A549 (cell line): ENCODE results near the gene LLGL2. TPM values are rescaled to one million over a fixed set of nuclear protein-coding genes. Genes with fewer than 3 reads are reported as not detected.
A peak's percentile ranks its signal among the peaks of the same experiment; 100 is the strongest.

Experiments used
- BCL3 ChIP-seq: fragments of >200 bp; sonication (Bioruptor Twin); formaldehyde crosslinking; IDR thresholded peaks from 3 replicates; pipeline ENCODE4 v1.6.1; 2016
- CBX2 ChIP-seq: fragments of 200-600 bp; sonication (generic); IDR thresholded peaks from 2 replicates; pipeline ENCODE4 v1.6.1; 2016; ENCODE audit warnings: low read depth, mild to moderate bottlenecking, borderline replicate concordance
- CBX8 ChIP-seq: fragments of 200-600 bp; sonication (generic); IDR thresholded peaks from 2 replicates; pipeline ENCODE4 v1.6.1; 2016
- CHD2 ChIP-seq: fragments of 150-350 bp; IDR thresholded peaks from 2 replicates; pipeline ENCODE4 v1.6.1; 2014; ENCODE audit warnings: low read length; ENCODE audit not compliant: partially characterized antibody
- CHD4 ChIP-seq: fragments of 200-600 bp; sonication (generic); IDR thresholded peaks from 2 replicates; pipeline ENCODE4 v1.6.1; 2016; ENCODE audit warnings: antibody characterized with exemption, mild to moderate bottlenecking, borderline replicate concordance
- CTCF ChIP-seq: fragments of >200 bp; sonication (Bioruptor Twin); formaldehyde crosslinking; IDR thresholded peaks from 3 replicates; pipeline ENCODE4 v1.5.1; 2016
- EHMT2 ChIP-seq: fragments of 200-600 bp; sonication (generic); IDR thresholded peaks from 2 replicates; pipeline ENCODE4 v1.6.1; 2016; ENCODE audit warnings: antibody characterized with exemption, low read depth, mild to moderate bottlenecking, moderate library complexity
- ELK1 ChIP-seq: fragments of 150-350 bp; IDR thresholded peaks from 2 replicates; pipeline ENCODE4 v1.6.1; 2014; ENCODE audit warnings: low read depth, mild to moderate bottlenecking, low read length
- FOSB ChIP-seq: fragments of 250-450 bp; sonication (Bioruptor Pico); IDR thresholded peaks from 2 replicates; pipeline ENCODE4 v1.5.0; 2020; ENCODE audit warnings: mild to moderate bottlenecking, moderate library complexity
- FOSL2 ChIP-seq, 2 experiments: fragments of 450-650 bp in 1 of 2; fragments of >200 bp in 1 of 2; sonication (Bioruptor Twin) in 1 of 2; formaldehyde crosslinking; IDR thresholded peaks; 2 replicates each; pipeline versions ENCODE4 v1.5.0 to v1.6.1; 2016 to 2020; ENCODE audit warnings: mild to moderate bottlenecking in 1 of 2, moderate library complexity in 1 of 2
- FOXS1 ChIP-seq: fragments of 250-450 bp; sonication (Bioruptor Pico); IDR thresholded peaks from 2 replicates; pipeline ENCODE4 v1.5.0; 2020; ENCODE audit warnings: mild to moderate bottlenecking, moderate library complexity
- GATA3 ChIP-seq: IDR thresholded peaks from 2 replicates; pipeline ENCODE4 v1.6.1; 2012; ENCODE audit warnings: borderline replicate concordance
- HDAC2 ChIP-seq: fragments of 200-600 bp; sonication (generic); IDR thresholded peaks from 2 replicates; pipeline ENCODE4 v1.6.1; 2016
- HMGXB4 ChIP-seq: fragments of 250-450 bp; sonication (Bioruptor Pico); IDR thresholded peaks from 2 replicates; pipeline ENCODE4 v1.5.0; 2021; ENCODE audit warnings: mild to moderate bottlenecking, moderate library complexity, borderline replicate concordance
- HOXA7 ChIP-seq: fragments of 250-450 bp; sonication (Bioruptor Pico); IDR thresholded peaks from 2 replicates; pipeline ENCODE4 v1.5.0; 2020; ENCODE audit warnings: mild to moderate bottlenecking, moderate library complexity
- HOXB5 ChIP-seq: fragments of 250-450 bp; sonication (Bioruptor Pico); IDR thresholded peaks from 2 replicates; pipeline ENCODE4 v1.5.0; 2020; ENCODE audit warnings: mild to moderate bottlenecking, moderate library complexity
- JUNB ChIP-seq: fragments of >200 bp; sonication (Bioruptor Twin); formaldehyde crosslinking; IDR thresholded peaks from 2 replicates; pipeline ENCODE4 v1.6.1; 2016
- KDM1A ChIP-seq: fragments of 200-600 bp; sonication (generic); IDR thresholded peaks from 2 replicates; pipeline ENCODE4 v1.6.1; 2016; ENCODE audit warnings: low read depth, mild to moderate bottlenecking
- MYC ChIP-seq: IDR thresholded peaks from 2 replicates; pipeline ENCODE4 v1.6.1; 2012; ENCODE audit warnings: mild to moderate bottlenecking, inconsistent platforms, low read length, improper control_type of control experiment, borderline replicate concordance
- NPAS2 ChIP-seq: fragments of 250-450 bp; sonication (Bioruptor Pico); IDR thresholded peaks from 2 replicates; pipeline ENCODE4 v1.8.0; 2022; ENCODE audit warnings: mild to moderate bottlenecking, moderate library complexity, borderline replicate concordance
- NR3C1 ChIP-seq: fragments of >200 bp; sonication (Bioruptor Twin); formaldehyde crosslinking; IDR thresholded peaks from 3 replicates; pipeline ENCODE4 v1.6.1; 2017
- PBX3 ChIP-seq: IDR thresholded peaks from 2 replicates; pipeline ENCODE4 v1.6.1; 2012
- PHF8 ChIP-seq: fragments of 200-600 bp; sonication (generic); IDR thresholded peaks from 2 replicates; pipeline ENCODE4 v1.6.1; 2016; ENCODE audit warnings: low read depth, mild to moderate bottlenecking, antibody characterized with exemption, moderate library complexity, borderline replicate concordance
- POLR2A ChIP-seq: IDR thresholded peaks from 2 replicates; pipeline ENCODE4 v1.6.1; 2012; ENCODE audit warnings: mild to moderate bottlenecking, low read length
- POLR2AphosphoS2 ChIP-seq: conservative IDR thresholded peaks from 2 replicates; pipeline ENCODE4 v1.6.1; 2012; ENCODE audit warnings: low read length, improper control_type of control experiment, inconsistent platforms
- RCOR1 ChIP-seq: fragments of 150-350 bp; IDR thresholded peaks from 2 replicates; pipeline ENCODE4 v1.6.1; 2014; ENCODE audit warnings: antibody characterized with exemption, low read length, low read depth
- REST ChIP-seq: fragments of 200-600 bp; sonication (generic); IDR thresholded peaks from 2 replicates; pipeline ENCODE4 v1.6.1; 2016; ENCODE audit warnings: antibody characterized with exemption, mild to moderate bottlenecking, moderate library complexity
- RFX5 ChIP-seq: fragments of 450-650 bp; IDR thresholded peaks from 2 replicates; pipeline ENCODE4 v1.7.1; 2014; ENCODE audit warnings: antibody characterized with exemption, mild to moderate bottlenecking, moderate library complexity
- TP53 ChIP-seq: fragments of 250-450 bp; sonication (Bioruptor Pico); IDR thresholded peaks from 2 replicates; pipeline ENCODE4 v1.5.0; 2021; ENCODE audit warnings: mild to moderate bottlenecking, moderate library complexity
- ZFP36 ChIP-seq: fragments of 450-650 bp; IDR thresholded peaks from 2 replicates; pipeline ENCODE4 v1.6.1; 2014; ENCODE audit warnings: borderline replicate concordance; ENCODE audit not compliant: partially characterized antibody
- ZSCAN20 ChIP-seq: fragments of 250-450 bp; sonication (Bioruptor Pico); IDR thresholded peaks from 2 replicates; pipeline ENCODE4 v1.8.0; 2022; ENCODE audit warnings: mild to moderate bottlenecking, moderate library complexity
- polyA plus RNA-seq, 4 experiments: library from polyadenylated mRNA; depleted of rRNA in 3 of 4; stranded (reverse); fragments of >200 nt; fragmentation: RNase III in 1 of 4; extraction: RNeasy Plus Mini Kit Qiagen cat#74134 plus additional on column Dnase treatment in 1 of 4; gene quantifications; 2 replicates in 3 of 4; 3 replicates in 1 of 4; pipeline ENCODE4 v1.2.3, GENCODE V29; 2011 to 2017

The LLGL2 gene
- polyA plus RNA-seq, 2 of the 4 experiments (the other 2 are of a cell fraction), result 18.9 to 35.0 TPM

GRCh38 chr17:75589012-75589918 lies 63.8 kb downstream of the LLGL2 start (continued):
- TF ChIP-seq PBX3 (no peak), EHMT2 (no peak), CHD2 (no peak), FOXS1 (CRISPR knock-in tag) (no peak), CBX2 (no peak), KDM1A (no peak), JUNB (no peak), HOXB5 (CRISPR knock-in tag) (0 out of 2 replicates have a peak, but pooled peaks have one; percentile 57), REST (no peak), FOSB (CRISPR knock-in tag) (no peak), PHF8 (peak; percentile 36; the same call in 1 of the 2 replicates), TP53 (CRISPR knock-in tag) (no peak), ZFP36 (no peak), ZSCAN20 (CRISPR knock-in tag) (no peak), HDAC2 (no peak), HOXA7 (CRISPR knock-in tag) (no peak), POLR2AphosphoS2 (no peak), GATA3 (no peak), ELK1 (no peak), HMGXB4 (CRISPR knock-in tag) (no peak), RFX5 (no peak), MYC (peak; percentile 35; the same call in 1 of the 2 replicates), FOSL2 (IDR thresholded peaks at IDR 0.05) (no peak), FOSL2 (CRISPR knock-in tag; IDR thresholded peaks at IDR 0.05) (no peak), NR3C1 (no peak), NPAS2 (CRISPR knock-in tag) (peak; percentile 4; the same call in 1 of the 2 replicates), CBX8 (no peak), CTCF (peak; percentile 87), POLR2A (peak; percentile 23), RCOR1 (no peak), BCL3 (no peak), CHD4 (no peak)
